HG03280 (cell line): Measurements from ENCODE around the gene MTHFS.

Source experiments
- ATAC-seq: cut with Tn5 transposase; IDR thresholded peaks from one replicate; pipeline ENCODE4 v1.9.1; 2021; ENCODE audit warnings: mild to moderate bottlenecking, moderate library complexity; ENCODE audit not compliant: unreplicated experiment

Gene MTHFS

GRCh38 chr15:79824136-79824701, 72.6 kb downstream of the MTHFS start:
- ATAC-seq = no peak

GRCh38 chr15:79820820-79821219, 76.0 kb downstream of the MTHFS start:
- no peak for ATAC-seq

GRCh38 chr15:79820176-79820575, 76.6 kb downstream of the MTHFS start:
- ATAC-seq = no peak

GRCh38 chr15:79816571-79816970, 80.2 kb downstream of the MTHFS start:
- no peak for ATAC-seq

- no peak for ATAC-seq
Measured at GRCh38 chr15:79815468-79815867, 81.3 kb downstream of the MTHFS start.

GRCh38 chr15:79812541-79812940, 84.3 kb downstream of the MTHFS start:
- no peak for ATAC-seq

GRCh38 chr15:79811406-79812405, 85.1 kb downstream of the MTHFS start:
- ATAC-seq = no peak

GRCh38 chr15:79804838-79805237, 92.0 kb downstream of the MTHFS start:
- ATAC-seq = no peak

GRCh38 chr15:79798311-79798710, 98.5 kb downstream of the MTHFS start:
- no peak for ATAC-seq
